Smooth muscle cell (in vitro differentiated cells): ENCODE measurements around the gene PLEKHG4B. TPM values are rescaled to one million over a fixed set of nuclear protein-coding genes. Genes with fewer than 3 reads are reported as not detected.

Experiments used
- DNase-seq: peaks from one replicate; lab custom pipeline; 2025; ENCODE audit not compliant: unreplicated experiment; lab: John Stamatoyannopoulos, UW
- H2AFZ ChIP-seq: fragments of 200-600 bp; sonication (generic); 2 replicates; pipeline ENCODE4 v1.6.0; 2016; ENCODE audit warnings: antibody characterized with exemption, low read depth, mild to moderate bottlenecking
- H3F3A ChIP-seq: fragments of 200-600 bp; sonication (generic); 2 replicates; pipeline ENCODE4 v1.6.0; 2017; ENCODE audit warnings: antibody characterized with exemption, low read depth
- H3K27ac ChIP-seq: fragments of 200-600 bp; sonication (generic); 2 replicates; pipeline ENCODE4 v1.5.1; 2016; ENCODE audit warnings: low read depth, mild to moderate bottlenecking
- H3K27me3 ChIP-seq: fragments of 200-600 bp; sonication (generic); 2 replicates; pipeline ENCODE4 v1.6.1; 2016; ENCODE audit warnings: low read depth, mild to moderate bottlenecking
- H3K36me3 ChIP-seq: fragments of 200-600 bp; sonication (generic); 2 replicates; pipeline ENCODE4 v1.5.1; 2016; ENCODE audit warnings: low read depth
- H3K4me1 ChIP-seq: fragments of 200-600 bp; sonication (generic); 2 replicates; pipeline ENCODE4 v1.5.1; 2016; ENCODE audit warnings: low read depth
- H3K4me2 ChIP-seq: fragments of 200-600 bp; sonication (generic); 2 replicates; pipeline ENCODE4 v1.6.0; 2016; ENCODE audit warnings: mild to moderate bottlenecking
- H3K4me3 ChIP-seq: fragments of 200-600 bp; sonication (generic); 2 replicates; pipeline ENCODE4 v1.5.1; 2016; ENCODE audit warnings: mild to moderate bottlenecking
- H3K79me2 ChIP-seq: fragments of 200-600 bp; sonication (generic); 2 replicates; pipeline ENCODE4 v1.6.0; 2016; ENCODE audit warnings: low read depth, mild to moderate bottlenecking
- H3K9ac ChIP-seq: fragments of 200-600 bp; sonication (generic); 2 replicates; pipeline ENCODE4 v1.6.0; 2016; ENCODE audit warnings: low read depth
- H3K9me3 ChIP-seq: fragments of 200-600 bp; sonication (generic); replicated peaks from 2 replicates; pipeline ENCODE4 v1.5.1; 2016; ENCODE audit warnings: low read depth
- H4K20me1 ChIP-seq: fragments of 200-600 bp; sonication (generic); 2 replicates; pipeline ENCODE4 v1.6.0; 2016; ENCODE audit warnings: low read depth
- WGBS: methylation state at CpG from one replicate; pipeline ENCODE4 v1.1.7; 2016; ENCODE audit warnings: low lambda C conversion rate; 5-methylcytosine and 5-hydroxymethylcytosine counted together
- polyA plus RNA-seq: library from polyadenylated mRNA; unstranded; fragments of >200 nt; fragmentation: Nextera tagmentation; extraction: Ambion mirVana; gene quantifications from 2 replicates; pipeline ENCODE4 v1.2.1, GENCODE V29; 2016
- total RNA-seq: library from RNA; depleted of rRNA; stranded (reverse); fragments of >200 nt; gene quantifications from 2 replicates; pipeline ENCODE4 v1.2.3, GENCODE V29; 2014
- TF ChIP-seq, protein P1 (sequence below): fragments of 200-600 bp; sonication (generic); IDR thresholded peaks from 2 replicates; pipeline ENCODE4 v1.5.1; 2017; ENCODE audit warnings: borderline replicate concordance, mild to moderate bottlenecking, antibody characterized with exemption; ENCODE audit not compliant: insufficient read depth, poor library complexity, severe bottlenecking

The PLEKHG4B gene
- total and polyA plus RNA-seq, 2 experiments from 2014 or later, result 6.3 to 12.1 TPM

DNA sequence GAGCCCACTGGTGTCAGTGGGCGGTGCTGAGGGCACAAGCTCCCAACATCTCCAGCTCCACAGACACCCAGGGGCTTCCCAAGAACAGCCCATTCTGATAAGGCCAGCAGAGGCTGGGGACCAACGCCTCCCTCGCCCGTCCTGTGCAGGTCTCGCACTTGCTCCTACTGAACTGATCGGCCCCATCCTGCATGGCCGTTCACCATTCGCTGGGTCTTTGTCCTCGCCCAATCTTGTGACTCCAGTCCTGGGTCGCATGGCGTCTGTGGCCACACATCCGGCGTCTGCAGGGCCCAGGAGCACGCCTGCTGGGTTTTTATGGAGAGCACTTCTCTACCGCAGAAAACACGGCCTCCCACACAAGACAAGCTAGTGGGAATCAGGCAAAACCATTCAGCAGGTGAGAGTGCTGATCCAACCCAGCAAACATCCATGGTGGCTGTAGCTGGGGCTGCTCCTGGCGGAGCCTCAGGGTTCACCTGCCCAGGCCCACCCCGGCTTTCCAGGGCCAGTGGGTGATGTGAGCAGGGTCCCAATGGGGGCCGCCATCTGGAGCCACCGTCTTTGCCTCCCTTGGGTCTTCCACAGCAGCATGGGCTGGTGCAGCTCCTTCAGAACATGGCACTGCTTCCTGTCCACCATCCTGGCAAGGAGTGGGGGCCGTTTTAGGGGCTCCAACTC is 106.7 kb downstream of the PLEKHG4B start:
- H2AFZ ChIP-seq, result no peak overlapping the region
- H3F3A ChIP-seq, result no peaks in the 10 kb centered on the region
- TF ChIP-seq, protein P1, sequence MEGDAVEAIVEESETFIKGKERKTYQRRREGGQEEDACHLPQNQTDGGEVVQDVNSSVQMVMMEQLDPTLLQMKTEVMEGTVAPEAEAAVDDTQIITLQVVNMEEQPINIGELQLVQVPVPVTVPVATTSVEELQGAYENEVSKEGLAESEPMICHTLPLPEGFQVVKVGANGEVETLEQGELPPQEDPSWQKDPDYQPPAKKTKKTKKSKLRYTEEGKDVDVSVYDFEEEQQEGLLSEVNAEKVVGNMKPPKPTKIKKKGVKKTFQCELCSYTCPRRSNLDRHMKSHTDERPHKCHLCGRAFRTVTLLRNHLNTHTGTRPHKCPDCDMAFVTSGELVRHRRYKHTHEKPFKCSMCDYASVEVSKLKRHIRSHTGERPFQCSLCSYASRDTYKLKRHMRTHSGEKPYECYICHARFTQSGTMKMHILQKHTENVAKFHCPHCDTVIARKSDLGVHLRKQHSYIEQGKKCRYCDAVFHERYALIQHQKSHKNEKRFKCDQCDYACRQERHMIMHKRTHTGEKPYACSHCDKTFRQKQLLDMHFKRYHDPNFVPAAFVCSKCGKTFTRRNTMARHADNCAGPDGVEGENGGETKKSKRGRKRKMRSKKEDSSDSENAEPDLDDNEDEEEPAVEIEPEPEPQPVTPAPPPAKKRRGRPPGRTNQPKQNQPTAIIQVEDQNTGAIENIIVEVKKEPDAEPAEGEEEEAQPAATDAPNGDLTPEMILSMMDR, result no peak
- no peak overlapping the region for H3K27ac ChIP-seq
- H3K27me3 ChIP-seq, result no peaks in the 10 kb centered on the region
- H4K20me1 ChIP-seq, result peaks cover 38% of the 10 kb centered on the region
- no peak for DNase-seq
- H3K36me3 ChIP-seq, result no peaks in the 10 kb centered on the region
- no peak overlapping the region for H3K4me3 ChIP-seq
- no peaks in the 10 kb centered on the region for H3K4me1 ChIP-seq
- no peaks in the 10 kb centered on the region for H3K79me2 ChIP-seq
- no peak overlapping the region for H3K9ac ChIP-seq
- 97% methylated on average over 21 of the region's 21 CpGs for WGBS
- H3K4me2 ChIP-seq, result no peak overlapping the region
- no peaks in the 10 kb centered on the region for H3K9me3 ChIP-seq

DNA sequence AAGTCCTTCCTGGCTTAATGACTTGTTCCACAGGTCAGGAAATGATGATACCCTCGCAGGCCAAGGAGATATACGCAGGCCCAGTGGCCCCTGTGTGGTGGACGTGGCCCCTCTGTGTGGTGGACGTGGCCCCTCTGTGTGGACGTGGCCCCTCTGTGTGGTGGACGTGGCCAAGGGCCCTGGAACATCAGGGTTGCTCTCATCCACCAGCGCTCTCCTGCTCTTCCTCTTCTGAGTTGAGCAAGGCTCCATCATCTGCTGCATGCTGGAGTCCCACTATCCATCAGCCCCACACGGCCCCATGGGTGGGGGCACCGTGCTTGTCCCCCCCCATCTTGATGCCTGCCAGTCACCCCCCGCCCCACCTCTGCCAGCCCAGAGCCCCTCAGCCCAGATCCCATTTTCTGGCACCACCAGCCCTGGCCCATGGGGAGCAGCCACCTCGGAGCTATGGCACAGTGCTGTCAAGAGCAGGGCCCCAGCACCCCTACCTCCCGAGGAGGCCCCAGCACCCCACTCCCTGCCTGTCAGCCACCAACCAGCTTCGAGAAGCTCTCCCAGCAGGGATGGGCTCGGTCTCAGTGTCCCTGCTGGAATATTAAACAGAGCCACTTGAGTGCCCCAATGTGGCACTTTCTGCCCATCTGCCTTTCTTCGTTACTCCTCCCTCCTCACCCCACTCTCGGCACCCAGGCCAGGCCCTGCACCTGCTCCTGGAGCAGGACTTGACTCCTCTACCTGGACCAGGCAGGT is 107.4 kb downstream of the PLEKHG4B start:
- DNase-seq, result no peak
- no peaks in the 10 kb centered on the region for H3K27me3 ChIP-seq

DNA sequence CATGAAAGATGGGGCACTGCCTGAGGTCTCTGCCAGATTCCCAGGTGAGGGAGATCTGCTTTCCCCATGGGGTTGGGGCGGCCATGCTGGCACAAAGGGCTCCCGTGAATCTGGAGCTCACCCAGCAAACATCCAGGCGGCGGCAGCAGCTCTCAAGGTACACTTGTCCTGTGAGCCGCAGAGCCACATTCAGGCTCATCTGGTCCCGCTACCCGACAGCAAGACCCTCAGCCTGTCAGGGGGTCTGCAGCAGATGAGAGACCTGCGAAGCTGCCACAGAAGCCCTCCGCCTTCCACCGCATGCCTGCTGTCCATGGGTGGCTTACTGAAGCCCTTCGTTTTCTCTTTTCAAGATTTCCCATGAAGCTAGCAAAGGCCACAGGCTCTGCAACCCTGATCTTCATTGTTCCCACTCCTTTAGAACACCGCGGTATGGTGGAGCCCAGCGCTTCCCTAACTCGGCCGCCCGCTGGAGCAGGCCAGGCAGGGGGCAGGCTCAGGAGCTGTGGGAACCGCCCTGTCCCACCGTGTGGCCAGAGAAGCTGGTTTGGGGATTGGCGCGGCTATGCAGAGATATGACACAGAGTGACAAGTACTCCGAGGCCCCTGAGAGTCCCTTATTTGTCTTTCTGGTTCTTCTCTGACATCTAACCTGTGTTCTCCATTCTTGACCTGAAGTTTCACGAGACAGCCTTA is 108.1 kb downstream of the PLEKHG4B start:
- Histone ChIP-seq H3K36me3 (no peaks in the 10 kb centered on the region), H3K79me2 (no peaks in the 10 kb centered on the region), H3F3A (no peaks in the 10 kb centered on the region), H3K4me2 (no peak overlapping the region), H4K20me1 (peaks cover 45% of the 10 kb centered on the region), H2AFZ (no peak overlapping the region), H3K4me1 (no peaks in the 10 kb centered on the region), H3K4me3 (no peak overlapping the region), H3K27me3 (no peaks in the 10 kb centered on the region), H3K9me3 (no peaks in the 10 kb centered on the region), H3K27ac (no peak overlapping the region), H3K9ac (no peak overlapping the region)
- 93% methylated on average over 23 of the region's 23 CpGs for WGBS
- TF ChIP-seq, protein P1, result no peak
- DNase-seq, result no peak

More for the DNA sequence above, 107.4 kb downstream of the PLEKHG4B start:
- H3F3A ChIP-seq, result no peaks in the 10 kb centered on the region
- H3K4me1 ChIP-seq, result no peaks in the 10 kb centered on the region
- H3K36me3 ChIP-seq, result no peaks in the 10 kb centered on the region
- no peak overlapping the region for H3K4me2 ChIP-seq
- no peak overlapping the region for H2AFZ ChIP-seq
- H3K79me2 ChIP-seq, result no peaks in the 10 kb centered on the region
- WGBS, result 100% methylated on average over 15 of the region's 16 CpGs
- no peak overlapping the region for H3K9ac ChIP-seq
- TF ChIP-seq, protein P1, result no peak
- H3K4me3 ChIP-seq, result no peak overlapping the region
- H4K20me1 ChIP-seq, result peaks cover 42% of the 10 kb centered on the region
- H3K9me3 ChIP-seq, result no peaks in the 10 kb centered on the region
- H3K27ac ChIP-seq, result no peak overlapping the region
